HEK293 (cell line): ENCODE results near the gene PRKCE.

Experiments used
- CTCF ChIP-seq: fragments of 450-650 bp; formaldehyde crosslinking; IDR thresholded peaks from 2 replicates; pipeline ENCODE4 v1.5.1; 2016; ENCODE audit warnings: missing biosample characterization, missing genetic modification characterization
- INSM2 ChIP-seq: fragments of 450-650 bp; formaldehyde crosslinking; IDR thresholded peaks from 2 replicates; pipeline ENCODE4 v1.5.1; 2016; ENCODE audit warnings: missing biosample characterization, missing genetic modification characterization
- MZF1 ChIP-seq: fragments of 450-650 bp; formaldehyde crosslinking; IDR thresholded peaks from 2 replicates; pipeline ENCODE4 v1.5.1; 2017; ENCODE audit warnings: missing biosample characterization, missing genetic modification characterization, borderline replicate concordance
- ZFP69B ChIP-seq: fragments of 450-650 bp; formaldehyde crosslinking; IDR thresholded peaks from 2 replicates; pipeline ENCODE4 v1.5.1; 2016; ENCODE audit warnings: missing biosample characterization, missing genetic modification characterization
- ZNF112 ChIP-seq: fragments of 450-650 bp; formaldehyde crosslinking; IDR thresholded peaks from 2 replicates; pipeline ENCODE4 v1.5.0; 2017; ENCODE audit warnings: missing biosample characterization, missing genetic modification characterization
- ZNF138 ChIP-seq: fragments of 450-650 bp; formaldehyde crosslinking; IDR thresholded peaks from 2 replicates; pipeline ENCODE4 v1.5.1; 2016; ENCODE audit warnings: missing biosample characterization, missing genetic modification characterization, borderline replicate concordance
- ZNF18 ChIP-seq: fragments of 450-650 bp; formaldehyde crosslinking; IDR thresholded peaks from 2 replicates; pipeline ENCODE4 v1.5.1; 2016; ENCODE audit warnings: missing biosample characterization, missing genetic modification characterization
- ZNF248 ChIP-seq: fragments of 450-650 bp; formaldehyde crosslinking; IDR thresholded peaks from 2 replicates; pipeline ENCODE4 v1.5.1; 2017; ENCODE audit warnings: missing biosample characterization, missing genetic modification characterization
- ZNF624 ChIP-seq: fragments of 450-650 bp; formaldehyde crosslinking; IDR thresholded peaks from 2 replicates; pipeline ENCODE4 v1.5.1; 2017; ENCODE audit warnings: missing biosample characterization, missing genetic modification characterization
- ZNF629 ChIP-seq: fragments of 450-650 bp; formaldehyde crosslinking; IDR thresholded peaks from 2 replicates; pipeline ENCODE4 v1.5.1; 2017; ENCODE audit warnings: missing biosample characterization, missing genetic modification characterization
- ZNF792 ChIP-seq: fragments of 450-650 bp; formaldehyde crosslinking; IDR thresholded peaks from 2 replicates; pipeline ENCODE4 v1.5.1; 2016; ENCODE audit warnings: missing biosample characterization, missing genetic modification characterization

GRCh38 chr2:46029332-46029811 lies 377.9 kb downstream of the PRKCE start:
- TF ChIP-seq ZNF18 (tag by site-specific recombination) (no peak), ZNF138 (tag by site-specific recombination) (no peak), ZNF248 (no peak), CTCF (tag by site-specific recombination) (no peak), ZNF629 (tag by site-specific recombination) (no peak), MZF1 (tag by site-specific recombination) (no peak), ZNF112 (tag by site-specific recombination) (no peak), ZFP69B (tag by site-specific recombination) (no peak), ZNF624 (tag by site-specific recombination) (no peak), ZNF792 (tag by site-specific recombination) (no peak), INSM2 (tag by site-specific recombination) (no peak)
